HEK293 (cell line): ENCODE measurements around the gene CNPY4.
A peak's percentile ranks its signal among the peaks of the same experiment; 100 is the strongest.

ENCODE experiments used
- CTCF ChIP-seq: fragments of 450-650 bp; formaldehyde crosslinking; IDR thresholded peaks from 2 replicates; pipeline ENCODE4 v1.5.1; 2016; ENCODE audit warnings: missing biosample characterization, missing genetic modification characterization
- GLIS2 ChIP-seq: fragments of 450-650 bp; formaldehyde crosslinking; IDR thresholded peaks from 2 replicates; pipeline ENCODE4 v1.5.1; 2016; ENCODE audit warnings: missing biosample characterization, missing genetic modification characterization
- HIC1 ChIP-seq: fragments of 450-650 bp; formaldehyde crosslinking; IDR thresholded peaks from 2 replicates; pipeline ENCODE4 v1.5.1; 2016; ENCODE audit warnings: missing biosample characterization, missing genetic modification characterization
- IKZF3 ChIP-seq: fragments of 450-650 bp; IDR thresholded peaks from 2 replicates; pipeline ENCODE4 v1.5.0; 2018; ENCODE audit warnings: missing biosample characterization, mild to moderate bottlenecking, missing genetic modification characterization, moderate library complexity
- KLF1 ChIP-seq: fragments of 450-650 bp; formaldehyde crosslinking; IDR thresholded peaks from 2 replicates; pipeline ENCODE4 v1.5.1; 2016; ENCODE audit warnings: missing biosample characterization, missing genetic modification characterization
- KLF17 ChIP-seq: fragments of 450-650 bp; formaldehyde crosslinking; IDR thresholded peaks from 2 replicates; pipeline ENCODE4 v1.5.1; 2016; ENCODE audit warnings: missing biosample characterization, missing genetic modification characterization
- MEIS1 ChIP-seq: sonication (generic); formaldehyde crosslinking; IDR thresholded peaks from 2 replicates; pipeline ENCODE4 v1.8.1; 2022; ENCODE audit warnings: missing genetic modification reagents, mild to moderate bottlenecking, borderline replicate concordance
- PRDM4 ChIP-seq: fragments of 450-650 bp; formaldehyde crosslinking; IDR thresholded peaks from 2 replicates; pipeline ENCODE4 v1.5.1; 2017; ENCODE audit warnings: missing biosample characterization, missing genetic modification characterization
- SCRT1 ChIP-seq: fragments of 450-650 bp; formaldehyde crosslinking; IDR thresholded peaks from 2 replicates; pipeline ENCODE4 v1.5.1; 2016; ENCODE audit warnings: missing biosample characterization, missing genetic modification characterization, borderline replicate concordance
- SCRT2 ChIP-seq: fragments of 450-650 bp; formaldehyde crosslinking; IDR thresholded peaks from 2 replicates; pipeline ENCODE4 v1.5.1; 2016; ENCODE audit warnings: missing biosample characterization, missing genetic modification characterization
- SP2 ChIP-seq: fragments of 450-650 bp; formaldehyde crosslinking; IDR thresholded peaks from 2 replicates; pipeline ENCODE4 v1.5.1; 2016; ENCODE audit warnings: missing biosample characterization, missing genetic modification characterization
- TRIM28 ChIP-seq: IDR thresholded peaks from 2 replicates; pipeline ENCODE4 v1.6.1; 2011; ENCODE audit warnings: low read length, control low read depth, borderline replicate concordance
- WT1 ChIP-seq: fragments of 450-650 bp; formaldehyde crosslinking; IDR thresholded peaks from 2 replicates; pipeline ENCODE4 v1.5.1; 2016; ENCODE audit warnings: missing biosample characterization, missing genetic modification characterization
- ZBTB17 ChIP-seq: fragments of 450-650 bp; formaldehyde crosslinking; IDR thresholded peaks from 2 replicates; pipeline ENCODE4 v1.5.1; 2016; ENCODE audit warnings: missing biosample characterization, missing genetic modification characterization
- ZBTB20 ChIP-seq: fragments of 450-650 bp; formaldehyde crosslinking; IDR thresholded peaks from 2 replicates; pipeline ENCODE4 v1.5.1; 2016; ENCODE audit warnings: missing biosample characterization, missing genetic modification characterization
- ZBTB8A ChIP-seq: fragments of 450-650 bp; formaldehyde crosslinking; IDR thresholded peaks from 2 replicates; pipeline ENCODE4 v1.5.1; 2016; ENCODE audit warnings: missing biosample characterization, missing genetic modification characterization
- ZFP41 ChIP-seq: fragments of 450-650 bp; formaldehyde crosslinking; IDR thresholded peaks from 2 replicates; pipeline ENCODE4 v1.5.1; 2016; ENCODE audit warnings: missing biosample characterization, missing genetic modification characterization, borderline replicate concordance
- ZNF10 ChIP-seq: fragments of 450-650 bp; formaldehyde crosslinking; IDR thresholded peaks from 2 replicates; pipeline ENCODE4 v1.5.1; 2017; ENCODE audit warnings: missing biosample characterization, missing genetic modification characterization
- ZNF155 ChIP-seq: fragments of 450-650 bp; formaldehyde crosslinking; IDR thresholded peaks from 2 replicates; pipeline ENCODE4 v1.5.1; 2016; ENCODE audit warnings: missing biosample characterization, missing genetic modification characterization
- ZNF169 ChIP-seq: fragments of 450-650 bp; formaldehyde crosslinking; IDR thresholded peaks from 2 replicates; pipeline ENCODE4 v1.5.1; 2016; ENCODE audit warnings: missing biosample characterization, missing genetic modification characterization
- ZNF24 ChIP-seq: fragments of 450-650 bp; formaldehyde crosslinking; IDR thresholded peaks from 2 replicates; pipeline ENCODE4 v1.5.1; 2016; ENCODE audit warnings: missing biosample characterization, missing genetic modification characterization
- ZNF544 ChIP-seq: fragments of 450-650 bp; formaldehyde crosslinking; IDR thresholded peaks from 2 replicates; pipeline ENCODE4 v1.5.0; 2017; ENCODE audit warnings: missing biosample characterization, missing genetic modification characterization
- ZNF560 ChIP-seq: fragments of 450-650 bp; formaldehyde crosslinking; IDR thresholded peaks from 2 replicates; pipeline ENCODE4 v1.5.1; 2017; ENCODE audit warnings: missing biosample characterization, missing genetic modification characterization, borderline replicate concordance
- ZNF561 ChIP-seq: fragments of 450-650 bp; IDR thresholded peaks from 2 replicates; pipeline ENCODE4 v1.5.1; 2018; ENCODE audit warnings: missing biosample characterization, missing genetic modification characterization, borderline replicate concordance
- ZNF623 ChIP-seq: fragments of 450-650 bp; formaldehyde crosslinking; IDR thresholded peaks from 2 replicates; pipeline ENCODE4 v1.5.1; 2016; ENCODE audit warnings: missing biosample characterization, missing genetic modification characterization
- ZNF629 ChIP-seq: fragments of 450-650 bp; formaldehyde crosslinking; IDR thresholded peaks from 2 replicates; pipeline ENCODE4 v1.5.1; 2017; ENCODE audit warnings: missing biosample characterization, missing genetic modification characterization
- ZNF654 ChIP-seq: fragments of 450-650 bp; formaldehyde crosslinking; IDR thresholded peaks from 2 replicates; pipeline ENCODE4 v1.5.1; 2016; ENCODE audit warnings: low read depth, missing biosample characterization, missing genetic modification characterization
- ZNF658 ChIP-seq: fragments of 450-650 bp; formaldehyde crosslinking; IDR thresholded peaks from 2 replicates; pipeline ENCODE4; 2016; ENCODE audit warnings: missing biosample characterization, missing genetic modification characterization
- ZNF776 ChIP-seq: fragments of 450-650 bp; formaldehyde crosslinking; IDR thresholded peaks from 2 replicates; pipeline ENCODE4 v1.5.0; 2017; ENCODE audit warnings: missing biosample characterization, missing genetic modification characterization, borderline replicate concordance
- ZNF837 ChIP-seq: fragments of 450-650 bp; formaldehyde crosslinking; IDR thresholded peaks from 2 replicates; pipeline ENCODE4 v1.5.1; 2016; ENCODE audit warnings: missing biosample characterization, missing genetic modification characterization
- TF ChIP-seq, protein P1 (sequence below): fragments of 450-650 bp; formaldehyde crosslinking; IDR thresholded peaks from 2 replicates; pipeline ENCODE4 v1.5.1; 2016; ENCODE audit warnings: missing biosample characterization, missing genetic modification characterization

Gene CNPY4

GRCh38 chr7:100153708-100154535 lies 34.5 kb downstream of the CNPY4 start (continued):
- no peak for TF ChIP-seq ZNF544 (tag by site-specific recombination)
- TF ChIP-seq IKZF3 (tag by site-specific recombination), result peak; percentile 26
- TF ChIP-seq PRDM4 (tag by site-specific recombination), result no peak
- peak; percentile 76 for TF ChIP-seq SP2
- TF ChIP-seq MEIS1 (CRISPR knock-in tag), result no peak
- no peak for TF ChIP-seq ZNF155
- TF ChIP-seq ZNF658 (tag by site-specific recombination), result no peak
- TF ChIP-seq HIC1 (tag by site-specific recombination), result no peak
- no peak for TF ChIP-seq ZNF560 (tag by site-specific recombination)
- no peak for TF ChIP-seq ZNF629 (tag by site-specific recombination)
- peak; percentile 42 for TF ChIP-seq GLIS2
- no peak for TF ChIP-seq ZBTB8A (tag by site-specific recombination)
- TF ChIP-seq ZNF654 (tag by site-specific recombination), result no peak
- no peak for TF ChIP-seq ZNF837 (tag by site-specific recombination)
- no peak for TF ChIP-seq CTCF (tag by site-specific recombination)
- peak; percentile 93 for TF ChIP-seq ZBTB17 (tag by site-specific recombination)
- TF ChIP-seq ZFP41, result no peak
- peak; percentile 78 for TF ChIP-seq WT1
- no peak for TF ChIP-seq ZNF561 (tag by site-specific recombination)
- TF ChIP-seq KLF1 (tag by site-specific recombination), result peak; percentile 75
- TF ChIP-seq ZNF776 (tag by site-specific recombination), result no peak
- peak; percentile 97 for TF ChIP-seq SCRT1
- no peak for TF ChIP-seq ZNF24 (tag by site-specific recombination)
- no peak for TF ChIP-seq ZNF623
- TF ChIP-seq TRIM28, result no peak
- TF ChIP-seq ZBTB20 (tag by site-specific recombination), result peak; percentile 94
- peak; percentile 47; the same call in 1 of the 2 replicates for TF ChIP-seq ZNF10 (tag by site-specific recombination)
- no peak for TF ChIP-seq ZNF169 (tag by site-specific recombination)
- peak; percentile 97 for TF ChIP-seq SCRT2
- peak; percentile 26; the same call in 1 of the 2 replicates for TF ChIP-seq KLF17 (tag by site-specific recombination)
- TF ChIP-seq, protein P1, sequence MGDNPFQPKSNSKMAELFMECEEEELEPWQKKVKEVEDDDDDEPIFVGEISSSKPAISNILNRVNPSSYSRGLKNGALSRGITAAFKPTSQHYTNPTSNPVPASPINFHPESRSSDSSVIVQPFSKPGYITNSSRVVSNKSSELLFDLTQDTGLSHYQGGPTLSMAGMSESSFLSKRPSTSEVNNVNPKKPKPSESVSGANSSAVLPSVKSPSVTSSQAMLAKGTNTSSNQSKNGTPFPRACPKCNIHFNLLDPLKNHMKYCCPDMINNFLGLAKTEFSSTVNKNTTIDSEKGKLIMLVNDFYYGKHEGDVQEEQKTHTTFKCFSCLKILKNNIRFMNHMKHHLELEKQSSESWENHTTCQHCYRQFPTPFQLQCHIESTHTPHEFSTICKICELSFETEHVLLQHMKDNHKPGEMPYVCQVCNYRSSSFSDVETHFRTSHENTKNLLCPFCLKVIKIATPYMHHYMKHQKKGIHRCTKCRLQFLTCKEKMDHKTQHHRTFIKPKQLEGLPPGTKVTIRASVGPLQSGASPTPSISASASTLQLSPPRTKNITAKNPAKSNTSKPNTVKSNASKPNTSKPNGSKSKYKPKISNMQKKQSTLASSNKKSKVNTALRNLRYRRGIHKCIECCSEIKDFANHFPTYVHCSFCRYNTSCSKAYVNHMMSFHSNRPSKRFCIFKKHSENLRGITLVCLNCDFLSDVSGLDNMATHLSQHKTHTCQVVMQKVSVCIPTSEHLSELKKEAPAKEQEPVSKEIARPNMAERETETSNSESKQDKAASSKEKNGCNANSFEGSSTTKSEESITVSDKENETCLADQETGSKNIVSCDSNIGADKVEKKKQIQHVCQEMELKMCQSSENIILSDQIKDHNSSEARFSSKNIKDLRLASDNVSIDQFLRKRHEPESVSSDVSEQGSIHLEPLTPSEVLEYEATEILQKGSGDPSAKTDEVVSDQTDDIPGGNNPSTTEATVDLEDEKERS (tag by site-specific recombination), result no peak
